Pons (tissue), 1 donor: ENCODE results near the gene SPIB.
"Not testable (repeated sequence)": the region's sequence is repeated elsewhere in the genome, so short reads cannot be mapped to it uniquely, and the experiment has no call there.

Experiments used
- DNase-seq: peaks from one replicate; pipeline ENCODE4 v3.0.0-alpha.2; 2016; ENCODE audit warnings: low spot score

Gene SPIB

GRCh38 chr19:50468818-50469217, 50.1 kb downstream of the SPIB start:
- no peak for DNase-seq

GRCh38 chr19:50473336-50473735, 54.6 kb downstream of the SPIB start:
- not testable (repeated sequence) for DNase-seq

GRCh38 chr19:50475101-50475568, 56.4 kb downstream of the SPIB start:
- no peak for DNase-seq

- no peak for DNase-seq
These were observed 57.0 kb downstream of the SPIB start for GRCh38 chr19:50475736-50476223.

- DNase-seq, result peak; percentile 78
These were observed 57.6 kb downstream of the SPIB start, which contains the start of the genes EMC10 and GARIN5A for GRCh38 chr19:50476224-50476906. Gene EMC10, plus strand, starts transcription at chr19:50476507. Its CDS starts 38 bp downstream, at chr19:50476545. Gene GARIN5A, minus strand, starts transcription at chr19:50476848. Its CDS starts 460 bp downstream, at chr19:50476388.

- DNase-seq, result no peak
These were observed 58.1 kb downstream of the SPIB start for GRCh38 chr19:50476907-50477238.

- DNase-seq, result no peak
These were observed 59.2 kb downstream of the SPIB start for GRCh38 chr19:50477751-50478515.

GRCh38 chr19:50478901-50479715, 60.4 kb downstream of the SPIB start:
- DNase-seq, result no peak

GRCh38 chr19:50479761-50480251, 61.1 kb downstream of the SPIB start:
- no peak for DNase-seq

- no peak for DNase-seq
These were observed 61.8 kb downstream of the SPIB start for GRCh38 chr19:50480281-50481111.
